IMR-90 (cell line): ENCODE data around the gene MORN4. TPM values are rescaled to one million over a fixed set of nuclear protein-coding genes. Genes with fewer than 3 reads are reported as not detected.

Experiments used
- ATAC-seq: fragments of 200-7000 bp; cut with Tn5 transposase; 2 replicates; pipeline ENCODE4 v1.9.1; 2020; ENCODE audit warnings: low read depth, mild to moderate bottlenecking, moderate library complexity
- BruUV-seq: library from RNA; stranded (reverse); fragments of 400-500 nt; replicated peaks from 2 replicates; lab custom pipeline; 2021; lab: Mats Ljungman, UMichigan
- CTCF ChIA-PET: fragments of 300-600 bp; formaldehyde crosslinking; extraction: SDS; loops from one replicate; lab custom pipeline; 2021; ENCODE audit warnings: antibody characterized with exemption; lab: Yijun Ruan, JAX
- POLR2A ChIA-PET: fragments of 300-600 bp; sonication (Branson Sonifier 250); formaldehyde crosslinking; loops from one replicate; lab custom pipeline; 2022; ENCODE audit warnings: antibody characterized with exemption; ENCODE audit not compliant: unreplicated experiment; lab: Charles Lee
- DNase-seq: peaks from one replicate; pipeline ENCODE4 v3.0.0; 2013
- H2AFZ ChIP-seq: replicated peaks from 2 replicates; pipeline ENCODE3; 2013; ENCODE audit warnings: low read length, mild to moderate bottlenecking; ENCODE audit not compliant: poor library complexity
- H2AK5ac ChIP-seq: 2 replicates; pipeline ENCODE4 v1.6.1; 2013; ENCODE audit warnings: low read depth, low read length, inconsistent platforms
- H2AK9ac ChIP-seq: replicated peaks from 2 replicates; pipeline ENCODE3; 2013; ENCODE audit warnings: mild to moderate bottlenecking, low read depth, low read length, moderate library complexity; ENCODE audit not compliant: poor library complexity
- H2BK120ac ChIP-seq: 2 replicates; pipeline ENCODE4 v1.6.1; 2013; ENCODE audit warnings: low read depth, low read length, inconsistent platforms
- H2BK15ac ChIP-seq: 3 replicates; pipeline ENCODE4 v1.6.1; 2013; ENCODE audit warnings: low read depth, low read length, inconsistent platforms
- H2BK20ac ChIP-seq: 2 replicates; pipeline ENCODE4 v1.6.1; 2013; ENCODE audit warnings: low read depth, mild to moderate bottlenecking, inconsistent platforms, low read length, moderate library complexity
- H2BK5ac ChIP-seq: 2 replicates; pipeline ENCODE4 v1.6.1; 2013; ENCODE audit warnings: mild to moderate bottlenecking, low read depth, low read length, inconsistent platforms; ENCODE audit not compliant: poor library complexity, severe bottlenecking
- H3K14ac ChIP-seq: replicated peaks from 2 replicates; pipeline ENCODE4 v1.6.1; 2013; ENCODE audit warnings: low read depth, low read length, inconsistent platforms
- H3K18ac ChIP-seq: 2 replicates; pipeline ENCODE4 v1.6.1; 2013; ENCODE audit warnings: low read depth, low read length, control low read depth
- H3K23ac ChIP-seq: 2 replicates; pipeline ENCODE4 v1.6.1; 2013; ENCODE audit warnings: low read depth, low read length, inconsistent platforms
- H3K27ac ChIP-seq: 2 replicates; pipeline ENCODE4 v1.5.1; 2013; ENCODE audit warnings: mild to moderate bottlenecking, control low read depth, low read length; ENCODE audit not compliant: insufficient read depth
- H3K27me3 ChIP-seq: 2 replicates; pipeline ENCODE4 v1.6.1; 2013; ENCODE audit warnings: low read length; ENCODE audit not compliant: control insufficient read depth, insufficient read depth
- H3K36me3 ChIP-seq: 2 replicates; pipeline ENCODE4 v1.6.1; 2013; ENCODE audit warnings: low read length, mixed read lengths; ENCODE audit not compliant: control insufficient read depth, insufficient read depth
- H3K4ac ChIP-seq: 2 replicates; pipeline ENCODE4 v1.6.1; 2013; ENCODE audit warnings: low read depth, low read length, inconsistent platforms
- H3K4me1 ChIP-seq: 2 replicates; pipeline ENCODE4 v1.6.1; 2013; ENCODE audit warnings: low read length, mixed read lengths; ENCODE audit not compliant: control insufficient read depth, insufficient read depth
- H3K4me2 ChIP-seq: 2 replicates; pipeline ENCODE4 v1.6.1; 2013; ENCODE audit warnings: low read depth, mild to moderate bottlenecking, control low read depth, low read length, moderate library complexity
- H3K4me3 ChIP-seq: 2 replicates; pipeline ENCODE4 v1.5.1; 2013; ENCODE audit warnings: low read depth, mild to moderate bottlenecking, control low read depth, low read length, moderate library complexity; ENCODE audit not compliant: insufficient read depth
- H3K56ac ChIP-seq: 2 replicates; pipeline ENCODE4 v1.6.1; 2013; ENCODE audit warnings: low read length, inconsistent platforms; ENCODE audit not compliant: insufficient read depth; ENCODE audit errors: extremely low read depth
- H3K79me1 ChIP-seq, 2 experiments: 2 replicates each; pipeline ENCODE4 v1.6.1; 2013; ENCODE audit warnings: low read length in 2 of 2, inconsistent platforms in 1 of 2, low read depth in 1 of 2
- H3K9ac ChIP-seq: 2 replicates; pipeline ENCODE4 v1.6.1; 2013; ENCODE audit warnings: low read depth, low read length, control low read depth
- H3K9me1 ChIP-seq: 2 replicates; pipeline ENCODE4 v1.6.1; 2013; ENCODE audit warnings: low read length, inconsistent platforms; ENCODE audit not compliant: insufficient read depth
- H3K9me3 ChIP-seq: 2 replicates; pipeline ENCODE4 v1.6.1; 2013; ENCODE audit warnings: low read length; ENCODE audit not compliant: control insufficient read depth, insufficient read depth
- H4K20me1 ChIP-seq: 2 replicates; pipeline ENCODE4 v1.6.1; 2013; ENCODE audit warnings: low read length, inconsistent platforms; ENCODE audit not compliant: insufficient read depth
- H4K5ac ChIP-seq: 2 replicates; pipeline ENCODE4 v1.6.1; 2013; ENCODE audit warnings: mild to moderate bottlenecking, low read depth, low read length, control low read depth
- H4K8ac ChIP-seq, 2 experiments: 2 replicates each; pipeline ENCODE4 v1.6.1; 2013; ENCODE audit warnings: low read depth in 2 of 2, low read length in 2 of 2, control low read depth in 1 of 2, inconsistent platforms in 1 of 2
- H4K91ac ChIP-seq: 2 replicates; pipeline ENCODE4 v1.6.1; 2013; ENCODE audit warnings: low read depth, low read length, inconsistent platforms; ENCODE audit not compliant: insufficient read depth
- BHLHE40 ChIP-seq: fragments of 150-350 bp; IDR thresholded peaks from 2 replicates; pipeline ENCODE4 v1.6.1; 2016; ENCODE audit warnings: mild to moderate bottlenecking, low read depth, low read length
- POLR2A ChIP-seq: IDR thresholded peaks from 2 replicates; pipeline ENCODE4 v1.6.1; 2012; ENCODE audit warnings: mild to moderate bottlenecking, low read depth, low read length
- WGBS, 2 experiments: methylation state at CpG; one replicate each; pipeline versions ENCODE4 v1.1.5 to v1.1.7; 2013; ENCODE audit warnings: missing lambda C conversion rate in 2 of 2; ENCODE audit not compliant: insufficient read length in 1 of 2; ENCODE audit errors: extremely low coverage in 2 of 2; 5-methylcytosine and 5-hydroxymethylcytosine counted together
- dilution Hi-C: fragments of 300-500 bp; cut with HindIII; formaldehyde crosslinking; loops from one replicate; pipeline ENCODE4 v1.14.3; 2018; ENCODE audit warnings: low sequenced_read_pairs; ENCODE audit not compliant: unreplicated experiment
- in situ Hi-C: fragments of 300-500 bp; cut with MboI; formaldehyde crosslinking; loops from 3 replicates; pipeline ENCODE4 v1.14.3; 2019; ENCODE audit warnings: low sequenced_read_pairs, inconsistent platforms, mixed read lengths
- intact Hi-C: fragments of 100-400 bp; cut with micrococcal nuclease; formaldehyde crosslinking; loops from 2 replicates; pipeline ENCODE4 v1.10.0; 2022
- polyA plus RNA-seq, 3 experiments: library from polyadenylated mRNA; depleted of rRNA; stranded (reverse); fragments of >200 nt; gene quantifications; 2 replicates each; pipeline ENCODE4 v1.2.3, GENCODE V29; 2012; ENCODE audit warnings: low replicate concordance in 1 of 3
- total RNA-seq: library from RNA; depleted of rRNA; stranded (reverse); fragments of >200 nt; gene quantifications from 2 replicates; pipeline ENCODE4 v1.2.3, GENCODE V29; 2012

MORN4 gene
- total and polyA plus RNA-seq, 2 of the 4 experiments (the other 2 are of a cell fraction) = 3.2 to 8.4 TPM

- no peaks in the 10 kb centered on the region for H3K9me3 ChIP-seq
- no peak within 1 kb of the TSS for H2AFZ ChIP-seq
- H3K36me3 ChIP-seq = no peaks in the 10 kb centered on the region
- H3K9ac ChIP-seq = no peak within 1 kb of the TSS
- H2BK5ac ChIP-seq = no peak within 1 kb of the TSS
- no peak within 1 kb of the TSS for H3K4me2 ChIP-seq
- peaks cover 2% of the 10 kb centered on the region; the same call in 1 of the 2 replicates for H3K4me1 ChIP-seq
- H3K9me1 ChIP-seq = peaks cover 6% of the 10 kb centered on the region; the same call in 1 of the 2 replicates
- no peaks in the 10 kb centered on the region for H3K79me1 ChIP-seq
- H4K5ac ChIP-seq = no peak within 1 kb of the TSS
- H3K14ac ChIP-seq = no peak within 1 kb of the TSS
- intact Hi-C loops (no loop called here), dilution Hi-C loops (no loop called here), in situ Hi-C loops (no loop called here)
- no peak within 1 kb of the TSS for H3K4me3 ChIP-seq
- no peaks in the 10 kb centered on the region for H3K27me3 ChIP-seq
- no peaks in the 10 kb centered on the region for H4K20me1 ChIP-seq
- no peak within 1 kb of the TSS for H3K4ac ChIP-seq
- H2BK20ac ChIP-seq = no peak within 1 kb of the TSS
- no peak within 1 kb of the TSS for H3K18ac ChIP-seq
- no peak within 1 kb of the TSS for H4K91ac ChIP-seq
- H3K23ac ChIP-seq = no peak within 1 kb of the TSS
- no peak within 1 kb of the TSS for H2BK120ac ChIP-seq
- no TSS peak for BruUV-seq
- no peak within 1 kb of the TSS for H2AK9ac ChIP-seq
- no peak within 1 kb of the TSS for H2AK5ac ChIP-seq
- WGBS, 2 experiments = no CpG with 5 or more reads among the region's 3 CpGs
- DNase-seq (no peak), ATAC-seq (no peak)
- ChIA-PET CTCF (interaction anchor here (0.6 kb wide), 1 partner anchor 8 kb away, joined by 3 read pairs; no protein-coding TSS in a partner anchor), POLR2A (interaction anchor here (0.6 kb wide), 1 partner anchor 43 kb away, joined by 4 read pairs; no protein-coding TSS in a partner anchor)
- H3K56ac ChIP-seq = no peak within 1 kb of the TSS
- no peak for TF ChIP-seq BHLHE40
- TF ChIP-seq POLR2A = no peak
- H2BK15ac ChIP-seq = no peak within 1 kb of the TSS
- H3K27ac ChIP-seq = no peak within 1 kb of the TSS
- H4K8ac ChIP-seq = no peak within 1 kb of the TSS
These were observed 43.8 kb downstream of the MORN4 start, which contains the start of gene C10orf62 for GRCh38 chr10:97589479-97589878. TSS of gene C10orf62 (plus strand) at chr10:97589721. CDS start at chr10:97589898, 177 bp downstream.
